Glutamatergic neuron (in vitro differentiated cells): ENCODE measurements around the gene HLX. TPM values are rescaled to one million over a fixed set of nuclear protein-coding genes. Genes with fewer than 3 reads are reported as not detected.

ENCODE experiments used
- DNase-seq: peaks from one replicate; pipeline ENCODE4 v3.0.0; 2022
- H3K27ac Mint-ChIP-seq: one replicate; pipeline ENCODE4 v1.8.0; 2020; ENCODE audit warnings: mild to moderate bottlenecking, mixed read lengths, inconsistent platforms; ENCODE audit not compliant: unreplicated experiment
- H3K27me3 Mint-ChIP-seq: one replicate; pipeline ENCODE4 v1.8.0; 2020; ENCODE audit warnings: mild to moderate bottlenecking, moderate library complexity, mixed read lengths, inconsistent platforms; ENCODE audit not compliant: unreplicated experiment
- H3K36me3 Mint-ChIP-seq: one replicate; pipeline ENCODE4 v1.8.0; 2020; ENCODE audit warnings: mild to moderate bottlenecking, mixed read lengths, inconsistent platforms; ENCODE audit not compliant: unreplicated experiment
- H3K4me1 Mint-ChIP-seq: one replicate; pipeline ENCODE4 v1.8.0; 2020; ENCODE audit warnings: mild to moderate bottlenecking, low read depth, mixed read lengths, inconsistent platforms; ENCODE audit not compliant: unreplicated experiment
- H3K4me3 Mint-ChIP-seq: one replicate; pipeline ENCODE4 v1.8.0; 2020; ENCODE audit warnings: mild to moderate bottlenecking, mixed read lengths, inconsistent platforms; ENCODE audit not compliant: unreplicated experiment
- H3K9me3 Mint-ChIP-seq: one replicate; pipeline ENCODE4 v1.8.0; 2020; ENCODE audit warnings: mild to moderate bottlenecking, moderate library complexity, mixed read lengths, inconsistent platforms; ENCODE audit not compliant: unreplicated experiment
- CTCF ChIP-seq: fragments of 200-600 bp; sonication (generic); IDR thresholded peaks from one replicate; pipeline ENCODE4 v1.5.0; 2021; ENCODE audit not compliant: partially characterized antibody, unreplicated experiment
- total RNA-seq: library from RNA; stranded (reverse); fragmentation: NEBNext Ultra II Directional; extraction: Animal tissue kit (Norgen Biotek cat#: 25700); gene quantifications from one replicate; pipeline ENCODE4 v1.2.1, GENCODE V29; 2021; ENCODE audit not compliant: unreplicated experiment

Gene HLX
- total RNA-seq, 1 donor from 2014 or later = 0.56 TPM

- Mint-ChIP-seq H3K27me3 (peaks cover 66% of the 10 kb centered on the region), H3K36me3 (no peaks in the 10 kb centered on the region), H3K9me3 (peaks cover 13% of the 10 kb centered on the region), H3K27ac (no peak overlapping the region), H3K4me3 (peak overlapping the region; percentile 53), H3K4me1 (peaks cover 38% of the 10 kb centered on the region)
- no peak for TF ChIP-seq CTCF
- DNase-seq = peak; percentile 68
These were observed 3.0 kb downstream of the HLX start for GRCh38 chr1:220882061-220882891.

GRCh38 chr1:220884109-220884980, 5.1 kb downstream of the HLX start:
- no peaks in the 10 kb centered on the region for H3K36me3 Mint-ChIP-seq
- peaks cover 30% of the 10 kb centered on the region for H3K4me1 Mint-ChIP-seq
- peak overlapping the region; percentile 84 for H3K4me3 Mint-ChIP-seq
- peak; percentile 83 for DNase-seq
- no peak for TF ChIP-seq CTCF
- peaks cover 15% of the 10 kb centered on the region for H3K9me3 Mint-ChIP-seq
- no peak overlapping the region for H3K27ac Mint-ChIP-seq
- peaks cover 60% of the 10 kb centered on the region for H3K27me3 Mint-ChIP-seq

GRCh38 chr1:220884981-220885918, 6.0 kb downstream of the HLX start:
- DNase-seq = no peak
- Mint-ChIP-seq H3K27me3 (peaks cover 66% of the 10 kb centered on the region), H3K36me3 (no peaks in the 10 kb centered on the region), H3K9me3 (peaks cover 15% of the 10 kb centered on the region), H3K4me1 (peaks cover 30% of the 10 kb centered on the region), H3K27ac (no peak overlapping the region), H3K4me3 (peak overlapping the region; percentile 84)
- TF ChIP-seq CTCF = no peak

- Mint-ChIP-seq H3K4me3 (no peak overlapping the region), H3K27ac (no peak overlapping the region), H3K9me3 (peaks cover 9% of the 10 kb centered on the region), H3K27me3 (peaks cover 66% of the 10 kb centered on the region), H3K4me1 (peaks cover 26% of the 10 kb centered on the region), H3K36me3 (no peaks in the 10 kb centered on the region)
- no peak for DNase-seq
- TF ChIP-seq CTCF = no peak
These were observed 6.7 kb downstream of the HLX start for GRCh38 chr1:220885971-220886370.
